22Rv1 (cell line): ENCODE data around the gene DNAH10.

Experiments
- H3K27ac ChIP-seq: fragments of 450-650 bp; 2 replicates; pipeline ENCODE4 v1.5.1; 2017
- ZFX ChIP-seq: fragments of 450-650 bp; IDR thresholded peaks from 2 replicates; pipeline ENCODE4 v1.6.1; 2017; ENCODE audit warnings: antibody characterized with exemption, borderline replicate concordance
- TF ChIP-seq, protein P1 (sequence below): fragments of 450-650 bp; IDR thresholded peaks from 2 replicates; pipeline ENCODE4 v1.5.1; 2017; ENCODE audit warnings: mild to moderate bottlenecking

Gene DNAH10

DNA sequence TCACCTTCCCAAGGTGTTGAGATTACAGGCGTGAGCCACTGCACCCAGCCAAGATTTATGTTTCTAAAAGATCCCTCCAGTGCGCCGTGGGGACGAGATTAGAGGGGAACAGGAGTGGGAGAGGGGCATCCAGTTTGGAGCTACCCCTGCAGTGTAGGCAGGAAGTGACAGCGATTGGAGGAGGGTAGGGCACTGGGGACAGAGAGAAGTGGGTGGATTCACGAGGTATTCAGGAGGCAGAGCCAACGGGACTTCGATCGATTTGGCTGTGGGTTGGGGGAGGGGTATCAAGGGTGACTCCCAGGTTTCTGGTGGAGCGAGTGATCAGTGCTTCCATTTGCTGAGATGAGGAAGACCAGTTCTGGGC, 128.4 kb downstream of the DNAH10 start:
- H3K27ac ChIP-seq = no peak overlapping the region
- TF ChIP-seq, protein P1, sequence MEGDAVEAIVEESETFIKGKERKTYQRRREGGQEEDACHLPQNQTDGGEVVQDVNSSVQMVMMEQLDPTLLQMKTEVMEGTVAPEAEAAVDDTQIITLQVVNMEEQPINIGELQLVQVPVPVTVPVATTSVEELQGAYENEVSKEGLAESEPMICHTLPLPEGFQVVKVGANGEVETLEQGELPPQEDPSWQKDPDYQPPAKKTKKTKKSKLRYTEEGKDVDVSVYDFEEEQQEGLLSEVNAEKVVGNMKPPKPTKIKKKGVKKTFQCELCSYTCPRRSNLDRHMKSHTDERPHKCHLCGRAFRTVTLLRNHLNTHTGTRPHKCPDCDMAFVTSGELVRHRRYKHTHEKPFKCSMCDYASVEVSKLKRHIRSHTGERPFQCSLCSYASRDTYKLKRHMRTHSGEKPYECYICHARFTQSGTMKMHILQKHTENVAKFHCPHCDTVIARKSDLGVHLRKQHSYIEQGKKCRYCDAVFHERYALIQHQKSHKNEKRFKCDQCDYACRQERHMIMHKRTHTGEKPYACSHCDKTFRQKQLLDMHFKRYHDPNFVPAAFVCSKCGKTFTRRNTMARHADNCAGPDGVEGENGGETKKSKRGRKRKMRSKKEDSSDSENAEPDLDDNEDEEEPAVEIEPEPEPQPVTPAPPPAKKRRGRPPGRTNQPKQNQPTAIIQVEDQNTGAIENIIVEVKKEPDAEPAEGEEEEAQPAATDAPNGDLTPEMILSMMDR = no peak
- no peak for TF ChIP-seq ZFX

DNA sequence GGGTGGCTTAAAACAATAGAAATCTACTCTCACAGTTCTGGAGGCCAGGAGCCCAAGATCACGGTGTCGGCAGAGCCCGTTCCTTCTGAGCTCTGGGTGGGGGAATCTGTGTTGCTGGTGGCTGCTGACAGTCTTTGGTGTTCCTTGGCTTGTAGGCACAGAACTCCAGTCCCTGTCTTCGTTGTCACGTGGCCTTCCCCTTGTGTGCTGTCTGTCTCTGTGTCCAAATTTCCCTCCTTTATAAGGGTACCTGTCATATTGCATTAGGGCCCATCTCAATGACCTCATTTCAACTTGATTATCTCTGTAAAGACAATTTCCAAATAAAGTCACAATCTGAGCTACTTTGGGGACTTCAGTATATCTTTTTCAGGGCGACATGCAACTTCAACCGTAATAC, 128.9 kb downstream of the DNAH10 start:
- no peak overlapping the region for H3K27ac ChIP-seq
- TF ChIP-seq, protein P1 = no peak
- TF ChIP-seq ZFX = no peak

DNA sequence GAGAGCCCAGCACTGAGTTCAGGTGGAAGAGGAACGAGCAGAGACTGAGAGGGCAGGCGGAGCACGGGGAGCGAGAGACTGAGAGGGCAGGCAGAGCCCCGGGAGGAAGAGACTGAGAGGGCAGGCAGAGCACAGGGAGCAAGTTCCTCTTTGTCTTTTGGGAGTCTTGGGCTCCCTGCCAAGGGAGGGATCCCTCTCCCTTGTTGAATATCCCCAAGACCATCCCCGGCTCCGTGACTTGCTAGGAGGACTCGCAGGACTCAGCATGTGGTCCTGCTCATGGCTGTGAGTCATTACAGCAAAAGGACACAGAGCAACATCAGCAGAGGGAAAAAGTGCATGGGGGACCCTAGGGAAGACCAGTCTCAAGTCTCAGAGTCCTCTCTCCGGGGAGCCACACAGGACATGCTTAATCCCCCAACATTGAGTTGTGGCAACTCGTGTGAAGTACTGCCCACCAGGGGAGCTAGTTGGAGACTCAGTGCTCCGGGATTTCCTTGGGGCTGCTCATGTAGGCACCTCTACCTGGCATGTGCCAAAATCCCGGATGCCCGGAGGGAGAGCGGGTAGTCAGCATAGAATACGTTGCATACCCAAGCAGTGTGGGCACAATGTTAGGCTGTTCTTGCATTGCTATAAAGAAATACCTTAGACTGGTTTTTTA, 129.5 kb downstream of the DNAH10 start:
- TF ChIP-seq, protein P1 = no peak
- no peak for TF ChIP-seq ZFX
- no peak overlapping the region for H3K27ac ChIP-seq

DNA sequence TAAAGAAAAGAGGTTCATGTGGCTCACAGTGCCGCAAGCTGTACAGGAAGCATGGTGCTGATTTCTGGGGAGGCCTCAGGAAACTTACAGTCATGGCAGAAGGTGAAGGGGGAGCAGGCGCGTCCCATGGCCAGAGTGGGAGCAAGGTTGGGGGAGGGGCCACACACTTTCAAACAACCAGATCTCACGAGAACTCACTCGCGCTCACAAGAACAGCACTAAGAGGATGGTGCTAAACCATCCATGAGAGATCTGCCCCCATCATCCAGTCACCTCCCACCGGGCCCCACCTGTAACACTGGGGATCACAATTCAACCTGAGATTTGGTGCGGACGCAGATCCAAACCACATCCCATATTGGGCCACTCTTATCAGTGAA, 130.1 kb downstream of the DNAH10 start:
- H3K27ac ChIP-seq = no peak overlapping the region
- TF ChIP-seq, protein P1 = no peak
- no peak for TF ChIP-seq ZFX

DNA sequence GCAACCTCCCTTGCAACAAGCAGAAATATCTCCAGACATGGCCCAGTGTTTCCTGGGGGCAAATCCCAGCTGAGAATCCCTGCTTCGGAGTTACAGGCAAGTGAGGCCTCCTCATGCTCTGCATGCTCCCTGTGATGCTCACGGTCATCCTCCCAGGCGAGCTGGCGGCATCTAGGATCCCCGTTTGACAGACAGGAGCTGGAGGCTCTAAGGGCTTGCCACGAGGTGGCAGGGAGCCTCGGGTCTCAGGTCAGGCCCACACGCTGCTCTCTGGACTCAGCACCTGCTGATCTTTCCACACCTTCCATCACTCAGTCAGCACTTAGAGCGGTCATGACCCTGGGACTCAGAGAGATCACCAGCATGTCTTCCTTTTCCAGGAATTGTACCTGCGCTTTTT, 130.8 kb downstream of the DNAH10 start:
- H3K27ac ChIP-seq = no peak overlapping the region
- no peak for TF ChIP-seq ZFX
- TF ChIP-seq, protein P1 = no peak

DNA sequence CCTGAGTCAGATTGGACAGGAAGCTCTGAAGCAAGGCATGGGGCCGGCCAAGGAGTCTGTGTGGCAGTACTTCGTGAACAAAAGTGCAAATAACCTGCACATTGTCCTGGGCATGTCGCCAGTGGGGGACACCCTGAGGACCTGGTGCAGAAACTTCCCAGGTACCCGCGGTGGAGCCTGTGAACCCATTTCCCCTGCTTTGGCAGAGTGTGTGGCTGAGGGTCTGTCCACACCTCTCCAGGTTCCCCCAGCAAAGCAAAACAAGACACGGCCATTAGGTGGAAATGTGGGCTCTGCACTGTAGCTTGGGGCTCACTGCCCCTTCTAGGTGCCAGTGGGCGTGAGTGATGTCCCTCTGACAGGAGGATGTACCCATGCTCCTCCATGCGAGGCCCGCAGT, 131.2 kb downstream of the DNAH10 start:
- TF ChIP-seq, protein P1 = no peak
- no peak overlapping the region for H3K27ac ChIP-seq

DNA sequence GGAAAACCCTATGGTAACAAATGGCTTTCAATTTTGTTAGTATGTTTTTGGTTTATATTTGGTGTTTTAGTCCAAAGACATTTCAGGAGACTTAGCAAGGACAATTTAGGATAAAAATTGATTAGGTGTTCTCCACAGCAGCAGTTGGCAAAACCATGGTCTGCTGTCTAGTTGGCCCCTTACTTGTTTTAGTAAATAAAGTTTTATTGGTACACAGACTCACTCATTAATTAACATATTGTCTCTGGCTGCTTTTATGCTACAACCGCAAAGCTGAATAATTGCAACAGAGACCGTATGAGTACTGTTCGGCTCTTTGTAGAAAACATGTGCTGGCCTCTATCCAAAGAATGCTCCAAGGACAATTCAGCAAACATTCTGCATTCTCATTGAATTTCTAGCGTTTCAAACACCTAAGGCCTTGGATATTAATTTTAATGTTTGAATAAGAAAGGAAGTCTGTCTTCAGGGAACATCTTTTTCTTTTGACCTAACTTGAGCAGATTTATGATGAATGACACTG, 132.8 kb downstream of the DNAH10 start:
- TF ChIP-seq, protein P1 = no peak
- no peak for TF ChIP-seq ZFX

More for the DNA sequence above, 132.8 kb downstream of the DNAH10 start:
- no peak overlapping the region for H3K27ac ChIP-seq
